ENCODE data around the gene PLA2G1B.

The PLA2G1B gene

DNA sequence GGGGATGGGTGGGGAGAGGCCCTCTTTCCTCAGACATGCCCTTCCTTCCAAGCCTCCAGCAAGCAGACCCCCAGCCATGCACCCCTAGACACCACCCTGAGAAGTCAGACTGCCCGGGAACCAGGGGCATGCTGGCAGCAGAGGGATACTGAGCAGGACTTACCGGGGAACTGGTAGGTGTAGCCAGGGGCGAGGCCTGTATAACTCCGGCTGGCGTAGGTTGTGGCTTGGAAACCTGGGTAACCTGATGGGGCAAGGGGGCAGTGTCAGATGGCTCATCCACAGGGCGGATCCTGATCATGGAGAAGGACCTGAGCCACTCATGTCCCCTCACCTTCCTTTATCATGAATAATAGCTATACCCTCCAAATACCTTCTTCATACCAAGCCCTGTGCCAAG lies 25.6 kb upstream of the PLA2G1B start:
- TF ChIP-seq, protein P1, sequence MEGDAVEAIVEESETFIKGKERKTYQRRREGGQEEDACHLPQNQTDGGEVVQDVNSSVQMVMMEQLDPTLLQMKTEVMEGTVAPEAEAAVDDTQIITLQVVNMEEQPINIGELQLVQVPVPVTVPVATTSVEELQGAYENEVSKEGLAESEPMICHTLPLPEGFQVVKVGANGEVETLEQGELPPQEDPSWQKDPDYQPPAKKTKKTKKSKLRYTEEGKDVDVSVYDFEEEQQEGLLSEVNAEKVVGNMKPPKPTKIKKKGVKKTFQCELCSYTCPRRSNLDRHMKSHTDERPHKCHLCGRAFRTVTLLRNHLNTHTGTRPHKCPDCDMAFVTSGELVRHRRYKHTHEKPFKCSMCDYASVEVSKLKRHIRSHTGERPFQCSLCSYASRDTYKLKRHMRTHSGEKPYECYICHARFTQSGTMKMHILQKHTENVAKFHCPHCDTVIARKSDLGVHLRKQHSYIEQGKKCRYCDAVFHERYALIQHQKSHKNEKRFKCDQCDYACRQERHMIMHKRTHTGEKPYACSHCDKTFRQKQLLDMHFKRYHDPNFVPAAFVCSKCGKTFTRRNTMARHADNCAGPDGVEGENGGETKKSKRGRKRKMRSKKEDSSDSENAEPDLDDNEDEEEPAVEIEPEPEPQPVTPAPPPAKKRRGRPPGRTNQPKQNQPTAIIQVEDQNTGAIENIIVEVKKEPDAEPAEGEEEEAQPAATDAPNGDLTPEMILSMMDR (IDR thresholded peaks at IDR 0.05; ENCODE audit: poor library complexity, severe bottlenecking) = no peak
- Histone ChIP-seq H3K27me3 (ENCODE audit: insufficient read depth, poor library complexity, severe bottlenecking) (no peaks in the 10 kb centered on the region), H3K27ac (ENCODE audit: poor library complexity, severe bottlenecking) (no peak overlapping the region), H3K9me3 (ENCODE audit: severe bottlenecking) (no peaks in the 10 kb centered on the region), H3K36me3 (ENCODE audit: low read depth) (no peaks in the 10 kb centered on the region), H3K4me3 (ENCODE audit: severe bottlenecking) (no peak overlapping the region), H3K4me1 (ENCODE audit: insufficient read depth, poor library complexity, severe bottlenecking) (no peaks in the 10 kb centered on the region)
- ATAC-seq (ENCODE audit: low read depth) = no peak
- no peak for DNase-seq (ENCODE audit: low spot score)

- DNase-seq (ENCODE audit: low spot score) = no peak
- H3K4me1 ChIP-seq (ENCODE audit: insufficient read depth, poor library complexity, severe bottlenecking) = no peaks in the 10 kb centered on the region
- ATAC-seq (ENCODE audit: low read depth) = 0 out of 3 replicates have a peak, but pooled peaks have one; percentile 22
Measured at GRCh38 chr12:120352117-120352516, 24.5 kb upstream of the PLA2G1B start.

DNA sequence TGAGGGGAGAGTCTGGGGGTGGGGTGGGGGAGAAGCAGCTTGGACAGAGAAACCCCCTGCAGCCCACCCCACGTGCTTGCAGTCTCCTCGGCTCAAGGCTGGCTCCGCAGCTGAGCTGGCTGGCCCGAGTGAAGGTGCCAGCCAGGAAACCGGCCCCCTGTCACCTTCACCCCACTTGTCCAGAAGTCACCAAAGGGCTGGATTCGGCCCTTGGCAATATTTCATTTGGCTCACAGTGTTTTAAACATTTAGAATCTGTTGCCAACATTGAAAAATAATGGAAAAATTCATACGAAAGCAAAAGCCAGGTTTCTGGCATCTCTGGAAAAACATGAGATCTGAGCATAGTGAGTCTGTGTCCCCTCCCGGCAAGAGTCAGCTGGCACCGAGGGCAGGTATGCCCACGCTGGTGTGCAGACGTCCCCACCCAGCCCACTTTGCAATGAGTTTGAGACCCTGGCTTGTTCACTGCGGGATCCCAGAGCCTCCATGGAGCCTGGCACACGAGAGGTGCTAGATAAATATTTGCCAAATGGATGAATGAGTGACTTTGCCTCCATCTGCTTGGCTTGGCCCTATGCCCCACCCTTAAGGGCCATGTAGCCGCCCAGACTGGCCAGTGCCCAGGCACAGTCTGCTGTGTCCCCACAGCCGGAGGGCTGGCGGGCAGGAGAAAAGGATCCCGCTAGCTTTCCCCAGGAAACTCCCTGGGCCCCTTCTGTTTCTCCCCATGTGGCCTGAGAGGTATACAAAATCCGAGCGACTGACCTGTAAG lies 23.2 kb upstream of the PLA2G1B start:
- DNase-seq (ENCODE audit: low spot score) (no peak), ATAC-seq (ENCODE audit: low read depth) (no peak)
- H3K4me3 ChIP-seq (ENCODE audit: severe bottlenecking) = no peak overlapping the region
- H3K27ac ChIP-seq (ENCODE audit: poor library complexity, severe bottlenecking) = no peak overlapping the region
- no peaks in the 10 kb centered on the region for H3K4me1 ChIP-seq (ENCODE audit: insufficient read depth, poor library complexity, severe bottlenecking)
- TF ChIP-seq, protein P1 (IDR thresholded peaks at IDR 0.05; ENCODE audit: poor library complexity, severe bottlenecking) = no peak
- no peaks in the 10 kb centered on the region for H3K36me3 ChIP-seq (ENCODE audit: low read depth)
- no peaks in the 10 kb centered on the region for H3K9me3 ChIP-seq (ENCODE audit: severe bottlenecking)
- no peaks in the 10 kb centered on the region for H3K27me3 ChIP-seq (ENCODE audit: insufficient read depth, poor library complexity, severe bottlenecking)

More at GRCh38 chr12:120352117-120352516, 24.5 kb upstream of the PLA2G1B start:
- TF ChIP-seq, protein P1 (IDR thresholded peaks at IDR 0.05; ENCODE audit: poor library complexity, severe bottlenecking) = no peak
- no peak overlapping the region for H3K27ac ChIP-seq (ENCODE audit: poor library complexity, severe bottlenecking)
- H3K27me3 ChIP-seq (ENCODE audit: insufficient read depth, poor library complexity, severe bottlenecking) = no peaks in the 10 kb centered on the region
- H3K9me3 ChIP-seq (ENCODE audit: severe bottlenecking) = no peaks in the 10 kb centered on the region
- H3K36me3 ChIP-seq (ENCODE audit: low read depth) = no peaks in the 10 kb centered on the region
- H3K4me3 ChIP-seq (ENCODE audit: severe bottlenecking) = no peak overlapping the region

GRCh38 chr12:120347766-120348165 lies 20.2 kb upstream of the PLA2G1B start:
- Histone ChIP-seq H3K4me1 (ENCODE audit: insufficient read depth, poor library complexity, severe bottlenecking) (no peaks in the 10 kb centered on the region), H3K36me3 (ENCODE audit: low read depth) (no peaks in the 10 kb centered on the region), H3K27ac (ENCODE audit: poor library complexity, severe bottlenecking) (no peak overlapping the region), H3K9me3 (ENCODE audit: severe bottlenecking) (no peaks in the 10 kb centered on the region), H3K27me3 (ENCODE audit: insufficient read depth, poor library complexity, severe bottlenecking) (no peaks in the 10 kb centered on the region), H3K4me3 (ENCODE audit: severe bottlenecking) (no peak overlapping the region)
- TF ChIP-seq, protein P1 (IDR thresholded peaks at IDR 0.05; ENCODE audit: poor library complexity, severe bottlenecking) = no peak
- ATAC-seq (ENCODE audit: low read depth) (no peak), DNase-seq (ENCODE audit: low spot score) (no peak)

DNA sequence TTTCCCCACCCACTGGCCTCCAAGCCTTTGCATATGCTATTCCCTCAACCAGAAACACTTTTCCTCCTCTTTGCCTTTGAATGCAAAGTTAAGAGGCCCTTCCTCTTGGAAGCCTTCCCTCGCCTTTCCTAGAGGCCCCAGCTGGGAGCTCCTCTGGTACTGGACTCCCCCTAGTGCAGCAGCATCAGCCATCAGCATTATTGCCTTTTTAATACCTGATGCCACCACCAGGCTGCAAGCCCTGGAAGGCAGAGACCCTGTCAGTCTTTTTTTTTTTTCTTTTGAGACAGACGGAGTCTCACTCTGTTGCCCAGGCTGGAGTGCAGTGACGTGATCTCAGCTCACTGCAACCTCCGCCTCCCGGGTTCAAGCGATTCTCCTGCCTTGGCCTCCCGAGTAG lies 19.1 kb upstream of the PLA2G1B start:
- no peaks in the 10 kb centered on the region for H3K4me1 ChIP-seq (ENCODE audit: insufficient read depth, poor library complexity, severe bottlenecking)
- ATAC-seq (ENCODE audit: low read depth) (no peak), DNase-seq (ENCODE audit: low spot score) (no peak)
- H3K36me3 ChIP-seq (ENCODE audit: low read depth) = no peaks in the 10 kb centered on the region
- H3K27ac ChIP-seq (ENCODE audit: poor library complexity, severe bottlenecking) = no peak overlapping the region
- TF ChIP-seq, protein P1 (IDR thresholded peaks at IDR 0.05; ENCODE audit: poor library complexity, severe bottlenecking) = no peak
- no peak overlapping the region for H3K4me3 ChIP-seq (ENCODE audit: severe bottlenecking)
- H3K9me3 ChIP-seq (ENCODE audit: severe bottlenecking) = no peaks in the 10 kb centered on the region
- H3K27me3 ChIP-seq (ENCODE audit: insufficient read depth, poor library complexity, severe bottlenecking) = no peaks in the 10 kb centered on the region
